T-helper 1 cell (primary cell): Measurements from ENCODE around the gene PSMG1.
"Not testable (repeated sequence)": the region's sequence is repeated elsewhere in the genome, so short reads cannot be mapped to it uniquely, and the experiment has no call there.

Source experiments
- DNase-seq, 5 donors: peaks; one replicate each; pipeline ENCODE4 v3.0.0-alpha.2; 2012 to 2020
- total RNA-seq, 4 donors: gene quantifications; one replicate each; lab custom pipeline; 2026; lab: John Stamatoyannopoulos, UW

Gene PSMG1
- total RNA-seq = 5.6 to 12.2 (median 8.0) reads per million in 4 donors

GRCh38 chr21:39183272-39184049 is at the start of gene PSMG1:
PSMG1 (minus strand) TSS chr21:39183451; CDS start chr21:39183385, 66 bp downstream.
- peak; percentile 90 to 96 (median 91) for DNase-seq

GRCh38 chr21:39232861-39233291 is 49.6 kb upstream of the PSMG1 start:
- DNase-seq = no peak

- DNase-seq = no peak
Observed at GRCh38 chr21:39224930-39225329, 41.7 kb upstream of the PSMG1 start.

GRCh38 chr21:39221997-39222486 is 38.8 kb upstream of the PSMG1 start:
- DNase-seq = no peak

- DNase-seq = no peak
Observed at GRCh38 chr21:39221282-39221996, 38.2 kb upstream of the PSMG1 start.

- DNase-seq = not testable (repeated sequence)
Observed at GRCh38 chr21:39220875-39221274, 37.6 kb upstream of the PSMG1 start.

- no peak for DNase-seq
Observed at GRCh38 chr21:39220150-39220549, 36.9 kb upstream of the PSMG1 start.

- no peak for DNase-seq
Observed at GRCh38 chr21:39218082-39218409, 34.8 kb upstream of the PSMG1 start.

- no peak for DNase-seq
Observed at GRCh38 chr21:39217356-39218081, 34.3 kb upstream of the PSMG1 start.

- no peak for DNase-seq
Observed at GRCh38 chr21:39216290-39216689, 33.0 kb upstream of the PSMG1 start.

- no peak for DNase-seq
Observed at GRCh38 chr21:39215078-39215477, 31.8 kb upstream of the PSMG1 start.

GRCh38 chr21:39209334-39209688 is 26.1 kb upstream of the PSMG1 start:
- DNase-seq = no peak

- DNase-seq = no peak
Observed at GRCh38 chr21:39208624-39209333, 25.5 kb upstream of the PSMG1 start.

- DNase-seq = no peak
Observed at GRCh38 chr21:39204134-39204533, 20.9 kb upstream of the PSMG1 start.

GRCh38 chr21:39198800-39199199 is 15.5 kb upstream of the PSMG1 start:
- DNase-seq = no peak

- no peak for DNase-seq
Observed at GRCh38 chr21:39197448-39198233, 14.4 kb upstream of the PSMG1 start.

- DNase-seq = no peak
Observed at GRCh38 chr21:39196838-39197237, 13.6 kb upstream of the PSMG1 start.

GRCh38 chr21:39196310-39196709 is 13.1 kb upstream of the PSMG1 start:
- no peak for DNase-seq

- DNase-seq = no peak
Observed at GRCh38 chr21:39193380-39193779, 10.1 kb upstream of the PSMG1 start.

GRCh38 chr21:39189857-39190604 is 6.8 kb upstream of the PSMG1 start:
- DNase-seq = peak in 1 of 5 donors; percentile 14

GRCh38 chr21:39188521-39189139 is 5.4 kb upstream of the PSMG1 start:
- no peak for DNase-seq
